K562 (cell line): ENCODE measurements around the gene S1PR1. TPM values are rescaled to one million over a fixed set of nuclear protein-coding genes. Genes with fewer than 3 reads are reported as not detected.

ENCODE experiments used
- ATAC-seq: fragments of 200-7000 bp; cut with Tn5 transposase; 3 replicates; pipeline ENCODE4 v1.9.1; 2020; ENCODE audit warnings: moderate library complexity
- BruUV-seq: library from RNA; stranded (reverse); fragments of 400-500 nt; replicated peaks from 2 replicates; lab custom pipeline; 2021; lab: Mats Ljungman, UMichigan
- CTCF ChIA-PET: fragments of 300-600 bp; formaldehyde crosslinking; extraction: SDS; loops from one replicate; lab custom pipeline; 2021; ENCODE audit warnings: low intra/inter-chr PET ratio; lab: Yijun Ruan, JAX
- POLR2A ChIA-PET: fragments of 300-600, 350-650 bp; sonication (Branson Sonifier 250); formaldehyde crosslinking; extraction: SDS; loops from one replicate; lab custom pipeline; 2021; ENCODE audit warnings: antibody characterized with exemption, inconsistent platforms; lab: Yijun Ruan, JAX
- DNase-seq, 4 experiments: peaks; one replicate each; pipeline versions ENCODE4 v3.0.0 to v3.0.0-alpha.2; 2011 to 2018; ENCODE audit warnings: low spot score in 3 of 4, mixed read lengths in 3 of 4; ENCODE audit errors: extremely low read depth in 1 of 4
- FAIRE-seq: peaks from 2 replicates; lab custom pipeline; 2011; peaks lifted over from hg19 to GRCh38; lab: Jason Lieb, UNC
- H2AFZ ChIP-seq: 2 replicates; pipeline ENCODE4 v1.6.0; 2011; ENCODE audit warnings: low read depth, low read length, control low read depth, inconsistent platforms
- H3K27ac ChIP-seq: fragments of 200-600 bp; 3 replicates; pipeline ENCODE4 v1.8.0; 2011; ENCODE audit warnings: low read depth, mild to moderate bottlenecking, control low read depth, inconsistent platforms, low read length, moderate library complexity, mixed read lengths; ENCODE audit errors: extremely low read depth
- H3K27me3 ChIP-seq, 2 experiments: fragments of 300-600 bp in 1 of 2; 2 replicates in 1 of 2; 3 replicates in 1 of 2; pipeline versions ENCODE4 v1.6.0 to v1.8.0; 2011; ENCODE audit warnings: inconsistent platforms in 2 of 2, low read length in 2 of 2, mild to moderate bottlenecking in 1 of 2, mixed read lengths in 1 of 2, moderate library complexity in 1 of 2; ENCODE audit not compliant: control insufficient read depth in 2 of 2, insufficient read depth in 2 of 2
- H3K36me3 ChIP-seq: fragments of 300-600 bp; 3 replicates; pipeline ENCODE4 v1.8.0; 2011; ENCODE audit warnings: mild to moderate bottlenecking, low read length, inconsistent platforms; ENCODE audit not compliant: control insufficient read depth, insufficient read depth
- H3K4me1 ChIP-seq, 2 experiments: fragments of 200-600 bp in 1 of 2; replicated peaks in 1 of 2; 2 replicates in 1 of 2; 3 replicates in 1 of 2; pipeline versions ENCODE4 v1.5.1 to v1.8.0; 2011; ENCODE audit warnings: inconsistent platforms in 2 of 2, low read length in 2 of 2, mild to moderate bottlenecking in 1 of 2, mixed read lengths in 1 of 2, moderate library complexity in 1 of 2; ENCODE audit not compliant: control insufficient read depth in 2 of 2, insufficient read depth in 2 of 2
- H3K4me2 ChIP-seq: 2 replicates; pipeline ENCODE4 v1.6.1; 2011; ENCODE audit warnings: low read length, control low read depth, inconsistent platforms, mixed read lengths; ENCODE audit not compliant: insufficient read depth
- H3K4me3 ChIP-seq: fragments of 200-600 bp; sonication (generic), shearing (Covaris generic); 2 replicates; pipeline ENCODE4 v1.5.1; 2016; ENCODE audit warnings: control low read depth, inconsistent platforms
- H3K79me2 ChIP-seq: fragments of 200-600 bp; 3 replicates; pipeline ENCODE4 v1.8.0; 2011; ENCODE audit warnings: low read length, inconsistent platforms; ENCODE audit not compliant: control insufficient read depth, insufficient read depth
- H3K9ac ChIP-seq, 2 experiments: 2 replicates each; pipeline versions ENCODE4 v1.6.0 to v1.6.1; 2011; ENCODE audit warnings: low read depth in 2 of 2, low read length in 2 of 2, control low read depth in 1 of 2, inconsistent platforms in 1 of 2, mild to moderate bottlenecking in 1 of 2, mixed read lengths in 1 of 2; ENCODE audit not compliant: insufficient read depth in 1 of 2
- H3K9me1 ChIP-seq: one replicate; pipeline ENCODE4 v1.6.0; 2011; ENCODE audit warnings: inconsistent platforms, mild to moderate bottlenecking, low read length, moderate library complexity; ENCODE audit not compliant: control insufficient read depth, insufficient read depth
- H3K9me3 ChIP-seq: replicated peaks from 2 replicates; pipeline ENCODE4 v1.5.1; 2011; ENCODE audit warnings: low read depth, low read length, inconsistent platforms; ENCODE audit not compliant: control insufficient read depth, insufficient read depth
- H4K20me1 ChIP-seq: replicated peaks from 2 replicates; pipeline ENCODE4 v1.6.1; 2011; ENCODE audit warnings: low read length, inconsistent platforms, mixed read lengths; ENCODE audit not compliant: control insufficient read depth, insufficient read depth
- CREB3 ChIP-seq: fragments of 450-650 bp; conservative IDR thresholded peaks from 2 replicates; pipeline ENCODE4 v1.6.1; 2016; ENCODE audit warnings: missing genetic modification characterization, low read depth, mild to moderate bottlenecking, missing compliant biosample characterization, moderate library complexity
- DACH1 ChIP-seq: fragments of 450-650 bp; IDR thresholded peaks from 2 replicates; pipeline ENCODE4 v1.6.1; 2018; ENCODE audit not compliant: partially characterized antibody
- EP300 ChIP-seq: IDR thresholded peaks from 2 replicates; pipeline ENCODE4 v1.6.1; 2012; ENCODE audit warnings: low read length, improper control_type of control experiment
- ESRRA ChIP-seq: fragments of 450-650 bp; IDR thresholded peaks from 2 replicates; pipeline ENCODE4 v1.6.1; 2014; ENCODE audit warnings: low read depth, mild to moderate bottlenecking, moderate library complexity, borderline replicate concordance
- MLLT1 ChIP-seq, 2 experiments: fragments of 450-650 bp; IDR thresholded peaks; 2 replicates each; pipeline ENCODE4 v1.6.1; 2016
- MXI1 ChIP-seq: IDR thresholded peaks from 2 replicates; pipeline ENCODE4 v1.6.1; 2011; ENCODE audit warnings: low read depth, mild to moderate bottlenecking, improper control_type of control experiment, low read length
- RNF219 ChIP-seq: fragments of 250-450 bp; sonication (Bioruptor Pico); IDR thresholded peaks from 2 replicates; pipeline ENCODE4 v1.5.0; 2022; ENCODE audit warnings: mild to moderate bottlenecking
- SAP30 ChIP-seq: fragments of 200-600 bp; sonication (generic); IDR thresholded peaks from 2 replicates; pipeline ENCODE4 v1.6.1; 2012; ENCODE audit warnings: borderline replicate concordance, low read depth, mild to moderate bottlenecking, moderate library complexity, low read length, control low read depth, inconsistent platforms; ENCODE audit not compliant: insufficient read depth, poor library complexity, severe bottlenecking
- SOX6 ChIP-seq: fragments of 450-650 bp; IDR thresholded peaks from 2 replicates; pipeline ENCODE4 v1.6.1; 2014; ENCODE audit warnings: mild to moderate bottlenecking
- STAG1 ChIP-seq: sonication (generic); formaldehyde crosslinking; IDR thresholded peaks from 2 replicates; pipeline ENCODE4 v1.5.0; 2020; ENCODE audit warnings: missing genetic modification reagents, borderline replicate concordance
- TSC22D4 ChIP-seq: fragments of 450-650 bp; IDR thresholded peaks from 2 replicates; pipeline ENCODE4 v1.6.1; 2016; ENCODE audit warnings: missing genetic modification characterization, missing biosample characterization, control low read depth
- ZBTB9 ChIP-seq: fragments of 450-650 bp; formaldehyde crosslinking; IDR thresholded peaks from 2 replicates; pipeline ENCODE4 v1.4.0; 2020; ENCODE audit warnings: mild to moderate bottlenecking, moderate library complexity
- WGBS: fragments of 100-300 bp; shearing (Covaris generic); methylation state at CpG from one replicate; pipeline ENCODE4 v1.1.6; 2016; ENCODE audit warnings: low coverage, mixed read lengths; ENCODE audit not compliant: insufficient coverage; ENCODE audit errors: missing lambda C conversion rate; 5-methylcytosine and 5-hydroxymethylcytosine counted together
- in situ Hi-C: fragments of 300-500 bp; cut with MboI; formaldehyde crosslinking; loops from 4 replicates; pipeline ENCODE4 v1.15.0; 2018; ENCODE audit warnings: inconsistent platforms, mixed read lengths
- intact Hi-C: fragments of 100-400 bp; cut with micrococcal nuclease; formaldehyde crosslinking; loops from 2 replicates; pipeline ENCODE4 v1.14.2; 2022
- polyA plus RNA-seq, 8 experiments: library from polyadenylated mRNA; depleted of rRNA in 4 of 8; stranded (reverse) in 5 of 8; unstranded in 3 of 8; fragments of >200 nt; fragmentation: Nextera tagmentation in 2 of 8; fragmentation: Illumina TruSeq in 1 of 8; extraction: Ambion mirVana in 2 of 8; extraction: Trizol in 1 of 8; gene quantifications; 2 replicates each; pipeline versions ENCODE4 v1.2.1 to v1.2.3, GENCODE V29; 2011 to 2014; ENCODE audit warnings: inconsistent platforms in 1 of 8, missing spikeins in 1 of 8
- total RNA-seq, 7 experiments: library from RNA; depleted of rRNA in 6 of 7; stranded (reverse); fragments of >200 nt in 6 of 7; fragmentation: Illumina TruSeq in 2 of 7; extraction: Trizol in 2 of 7; gene quantifications; 2 replicates each; pipeline versions ENCODE4 v1.2.1 to v1.2.3, GENCODE V29; 2011 to 2021; ENCODE audit warnings: low replicate concordance in 1 of 7

S1PR1 gene
- total and polyA plus RNA-seq, 9 of the 15 experiments (the other 6 are each of a cell fraction or from before 2014, with no cell fraction given) = 0.22 to 1.2 (median 0.43) TPM

GRCh38 chr1:101282314-101283038, 45.7 kb downstream of the S1PR1 start (continued):
- TF ChIP-seq RNF219 (CRISPR knock-in tag) = no peak

GRCh38 chr1:101283443-101283842, 46.6 kb downstream of the S1PR1 start:
- Histone ChIP-seq H3K36me3 (no peaks in the 10 kb centered on the region), H2AFZ (no peak overlapping the region), H3K4me2 (peak overlapping the region; percentile 44; the same call in 1 of the 2 replicates), H3K27me3 (no peaks in the 10 kb centered on the region; a peak in 1 of 5 replicates), H3K9me3 (no peaks in the 10 kb centered on the region), H3K4me3 (no peak overlapping the region), H3K27ac (no peak overlapping the region), H4K20me1 (0 out of 2 replicates have a peak, but pooled peaks cover 4% of the 10 kb centered on the region), H3K9ac (no peak overlapping the region), H3K4me1 (peaks cover 9 to 31% of the 10 kb centered on the region in 2 experiments), H3K9me1 (no peaks in the 10 kb centered on the region), H3K79me2 (no peaks in the 10 kb centered on the region)
- WGBS = 0% methylated on average over 3 of the region's 3 CpGs
- BruUV-seq = no TSS peak
- in situ Hi-C loops = loop anchor here (10.0 kb wide), 1 partner anchor 149 kb away; no protein-coding TSS in a partner anchor
- intact Hi-C loops = loop anchor here (1.0 to 10.0 kb wide), 3 partner anchors 46 to 259 kb away; partner anchors contain the start of genes DPH5 and S1PR1
- DNase-seq (peak; percentile 50 to 89 (median 70)), FAIRE-seq (peak; percentile 96), ATAC-seq (peak; percentile 91)
- ChIA-PET CTCF (interaction anchor here (1.1 kb wide), 1 partner anchor 363 kb away, joined by 4 read pairs; no protein-coding TSS in a partner anchor), POLR2A (interaction anchor here (0.7 to 1.4 kb wide), 3 partner anchors 14 to 213 kb away, joined by 3 to 4 read pairs (median 3); no protein-coding TSS in a partner anchor)
- TF ChIP-seq CREB3 (tag) (0 out of 2 replicates have a peak, but pooled peaks have one; percentile 22), STAG1 (CRISPR knock-in tag) (no peak), DACH1 (peak; percentile 23), MXI1 (0 out of 2 replicates have a peak, but pooled peaks have one; percentile 34), TSC22D4 (tag) (no peak), ZBTB9 (CRISPR knock-in tag) (0 out of 2 replicates have a peak, but pooled peaks have one; percentile 29), SAP30 (no peak), MLLT1 (IDR thresholded peaks at IDR 0.05) (peak in 1 of 2 experiments; percentile 65; a peak in 2 of 4 replicates), EP300 (peak; percentile 87), ESRRA (peak; percentile 44; the same call in 1 of the 2 replicates), SOX6 (peak; percentile 87)
